Sigmoid colon (tissue), 7 donors: Measurements from ENCODE around the gene GET4. TPM values are rescaled to one million over a fixed set of nuclear protein-coding genes. Genes with fewer than 3 reads are reported as not detected.
"Not testable (repeated sequence)": the region's sequence is repeated elsewhere in the genome, so short reads cannot be mapped to it uniquely, and the experiment has no call there.

Source experiments
- DNase-seq: peaks from one replicate; pipeline ENCODE4 v3.0.0-alpha.2; 2019
- H3K27ac ChIP-seq, 4 donors: fragments of 200-600 bp; sonication (generic); one replicate each; pipeline ENCODE4 v1.5.1; 2016 to 2019; ENCODE audit warnings: mild to moderate bottlenecking in 1 of 4
- H3K27me3 ChIP-seq, 3 donors: fragments of 200-600 bp; sonication (generic); one replicate each; pipeline ENCODE4 v1.5.1; 2019; ENCODE audit warnings: mild to moderate bottlenecking in 1 of 3
- H3K36me3 ChIP-seq, 4 donors: fragments of 200-600 bp; sonication (generic); one replicate each; pipeline ENCODE4 v1.5.1; 2016 to 2019
- H3K4me1 ChIP-seq, 4 donors: fragments of 200-600 bp; sonication (generic); one replicate each; pipeline ENCODE4 v1.5.1; 2017 to 2019
- H3K4me3 ChIP-seq, 4 donors: fragments of 200-600 bp; sonication (generic); one replicate each; pipeline ENCODE4 v1.5.1; 2017 to 2019; ENCODE audit warnings: mild to moderate bottlenecking in 2 of 4, moderate library complexity in 1 of 4
- H3K9me3 ChIP-seq, 4 donors: fragments of 200-600 bp in 3 of 4; sonication (generic) in 3 of 4; one replicate each; pipeline versions ENCODE4 v1.5.1 to v1.6.1; 2013 to 2019
- CTCF ChIP-seq, 4 experiments: fragments of 450-650 bp in 3 of 4; fragments of 200-600 bp in 1 of 4; IDR thresholded peaks; one replicate each; pipeline ENCODE4 v1.5.1; 2016 to 2019; ENCODE audit warnings: antibody characterized with exemption in 4 of 4, mild to moderate bottlenecking in 3 of 4, moderate library complexity in 2 of 4
- EP300 ChIP-seq, 4 donors: sonication (generic); formaldehyde crosslinking; IDR thresholded peaks; one replicate each; pipeline ENCODE4 v1.6.1; 2017; ENCODE audit warnings: antibody characterized with exemption in 4 of 4
- POLR2A ChIP-seq, 2 donors: fragments of 450-650 bp; IDR thresholded peaks; one replicate each; pipeline ENCODE4 v1.6.1; 2016; ENCODE audit warnings: antibody characterized with exemption in 2 of 2, mild to moderate bottlenecking in 2 of 2, moderate library complexity in 2 of 2
- POLR2AphosphoS5 ChIP-seq, 4 donors: sonication (generic); formaldehyde crosslinking; IDR thresholded peaks; one replicate each; pipeline ENCODE4 v1.6.1; 2017; ENCODE audit warnings: antibody characterized with exemption in 4 of 4
- WGBS, 2 donors: extraction: QIAGEN DNeasy Blood & Tissue Kit; methylation state at CpG; one replicate each; pipeline ENCODE4 v1.1.7; 2013; 5-methylcytosine and 5-hydroxymethylcytosine counted together
- intact Hi-C: fragments of 100-400 bp; cut with DNase I; formaldehyde crosslinking; loops from one replicate; pipeline ENCODE4 v1.15.1; 2023
- polyA plus RNA-seq, 3 donors: library from polyadenylated mRNA; stranded (reverse); fragments of 200-250 nt; gene quantifications; one replicate each; pipeline ENCODE4 v1.2.3, GENCODE V29; 2013
- total RNA-seq, 4 donors: library from RNA; depleted of rRNA; stranded (reverse); fragments of >200 nt; gene quantifications; one replicate each; pipeline ENCODE4 v1.1.0, GENCODE V29; 2016
- donor health status: healthy with polysubstance abuse.
- donor health status: Bipolar disorder and iron deficiency.
- donor health status: healthy.

The GET4 gene
- total and polyA plus RNA-seq, 7 donors = 20.3 to 51.4 (median 27.0) TPM

- Histone ChIP-seq H3K36me3 (peaks cover 0 to 10% (median 0%) of the 10 kb centered on the region in 4 donors), H3K9me3 (no peaks in the 10 kb centered on the region), H3K27ac (no peak overlapping the region), H3K27me3 (no peaks in the 10 kb centered on the region), H3K4me1 (peaks cover 0 to 27% (median 8%) of the 10 kb centered on the region in 4 donors), H3K4me3 (no peak overlapping the region)
- intact Hi-C loops = no loop called here
- TF ChIP-seq POLR2A (IDR thresholded peaks at IDR 0.05) (no peak), POLR2AphosphoS5 (IDR thresholded peaks at IDR 0.05) (peak in 1 of 4 donors; percentile 5)
- 83 to 84% methylated on average over 49 of the region's 49 CpGs for WGBS, 2 donors
- DNase-seq = no peak
These were observed 31.0 kb downstream of the GET4 start for GRCh38 chr7:907158-907980.

GRCh38 chr7:908159-908581 lies 31.8 kb downstream of the GET4 start:
- Histone ChIP-seq H3K27ac (peak overlapping the region in 2 of 4 donors; percentile 49 to 63), H3K9me3 (no peaks in the 10 kb centered on the region), H3K4me3 (no peak overlapping the region), H3K27me3 (no peaks in the 10 kb centered on the region), H3K4me1 (peaks cover 0 to 27% (median 8%) of the 10 kb centered on the region in 4 donors), H3K36me3 (peaks cover 0 to 10% (median 0%) of the 10 kb centered on the region in 4 donors)
- 87 to 91% methylated on average over 12 of the region's 12 CpGs for WGBS, 2 donors
- intact Hi-C loops = no loop called here
- no peak for TF ChIP-seq POLR2A (IDR thresholded peaks at IDR 0.05)
- no peak for TF ChIP-seq POLR2AphosphoS5 (IDR thresholded peaks at IDR 0.05)
- no peak for TF ChIP-seq EP300 (IDR thresholded peaks at IDR 0.05)
- no peak for TF ChIP-seq CTCF (IDR thresholded peaks at IDR 0.05)
- DNase-seq = no peak

- peak overlapping the region in 3 of 4 donors; percentile 20 to 41 (median 35) for H3K4me3 ChIP-seq
- H3K27me3 ChIP-seq, H3K9me3 ChIP-seq, intact Hi-C loops, DNase-seq: not testable (repeated sequence)
- 22 to 29% methylated on average over 64 to 73 of the region's 73 CpGs for WGBS, 2 donors
- peaks cover 0 to 27% (median 8%) of the 10 kb centered on the region in 4 donors for H3K4me1 ChIP-seq
- H3K36me3 ChIP-seq = peaks cover 0 to 10% (median 0%) of the 10 kb centered on the region in 4 donors
- TF ChIP-seq CTCF (IDR thresholded peaks at IDR 0.05) = peak in 3 of 4 experiments; percentile 63 to 93 (median 75)
- H3K27ac ChIP-seq = peak overlapping the region; percentile 9 to 63 (median 52)
These were observed 32.4 kb downstream of the GET4 start for GRCh38 chr7:908591-909357.

- no peak for TF ChIP-seq POLR2A (IDR thresholded peaks at IDR 0.05)
- TF ChIP-seq CTCF (IDR thresholded peaks at IDR 0.05) = no peak
- peak in 2 of 4 donors; percentile 15 to 19 for TF ChIP-seq POLR2AphosphoS5 (IDR thresholded peaks at IDR 0.05)
- WGBS, 2 donors = 8 to 24% methylated on average over 56 to 57 of the region's 58 CpGs
- peak; percentile 87 for DNase-seq
- Histone ChIP-seq H3K36me3 (peaks cover 0 to 2% (median 0%) of the 10 kb centered on the region in 4 donors), H3K9me3 (no peaks in the 10 kb centered on the region), H3K27ac (peak overlapping the region; percentile 18 to 69 (median 62)), H3K4me1 (peaks cover 0 to 21% (median 8%) of the 10 kb centered on the region in 4 donors), H3K27me3 (no peaks in the 10 kb centered on the region), H3K4me3 (peak overlapping the region in 3 of 4 donors; percentile 20 to 41 (median 35))
- intact Hi-C loops = no loop called here
These were observed 33.3 kb downstream of the GET4 start for GRCh38 chr7:909358-910329.
